NCI-H187 (cell line): ENCODE results near the gene SCML1.
"Not testable (repeated sequence)": the region's sequence is repeated elsewhere in the genome, so short reads cannot be mapped to it uniquely, and the experiment has no call there.

ENCODE experiments used
- DNase-seq, 2 experiments: peaks; one replicate each; lab custom pipeline; 2025; lab: John Stamatoyannopoulos, UW

SCML1 gene

GRCh38 chrX:17738737-17739535 is 1.6 kb downstream of the SCML1 start:
- DNase-seq, result no peak

DNA sequence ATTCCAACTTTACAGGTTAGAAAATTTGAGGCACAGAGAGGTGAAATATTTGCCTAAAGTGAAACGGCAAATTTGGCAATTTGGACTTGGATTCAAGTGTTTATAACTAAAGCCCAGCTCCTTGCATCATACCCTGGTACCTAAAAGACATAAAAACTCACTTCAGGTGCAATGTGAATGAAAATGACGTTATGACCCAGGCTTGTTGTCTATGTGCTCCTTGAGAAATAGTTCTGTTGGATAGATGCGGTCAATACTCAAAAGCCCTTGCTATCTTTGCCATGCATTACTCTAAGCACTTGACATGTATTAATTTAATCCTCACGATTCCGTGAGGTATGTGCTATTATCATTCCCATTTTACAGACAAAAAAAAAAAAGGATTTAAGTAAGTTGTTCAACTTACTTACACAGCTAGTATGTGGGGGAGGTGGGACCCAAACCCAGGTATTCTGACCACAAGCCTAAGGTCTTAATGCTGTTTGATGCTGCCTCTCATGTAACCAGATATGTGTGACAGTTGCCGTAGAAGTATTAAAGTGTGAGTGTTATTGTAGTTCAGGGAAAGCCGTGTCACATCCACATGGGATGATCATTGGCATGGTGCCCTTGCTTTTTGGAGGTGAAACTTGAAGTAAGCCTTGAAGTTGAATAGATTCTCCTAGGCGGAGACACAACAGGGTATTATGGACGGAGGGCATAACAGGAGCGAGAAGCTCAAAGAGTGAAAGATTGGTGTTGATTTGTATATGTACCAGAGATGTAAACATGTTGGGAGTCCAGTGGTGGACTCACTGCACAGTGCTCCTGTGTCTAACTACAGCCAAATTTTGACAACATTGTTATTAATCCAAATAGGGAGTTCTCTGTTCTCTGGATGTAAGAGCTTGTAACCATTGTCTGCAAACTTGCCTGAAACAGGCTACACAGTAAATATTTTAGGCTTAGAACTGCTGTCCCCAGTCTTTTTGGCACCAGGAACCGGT is 3.1 kb downstream of the SCML1 start:
- DNase-seq, result no peak

GRCh38 chrX:17741123-17741511 is 3.8 kb downstream of the SCML1 start:
- no peak for DNase-seq

- no peak for DNase-seq
Observed at GRCh38 chrX:17743913-17744312, 6.6 kb downstream of the SCML1 start.

- DNase-seq, result no peak
Observed at GRCh38 chrX:17744896-17745523, 7.7 kb downstream of the SCML1 start.

DNA sequence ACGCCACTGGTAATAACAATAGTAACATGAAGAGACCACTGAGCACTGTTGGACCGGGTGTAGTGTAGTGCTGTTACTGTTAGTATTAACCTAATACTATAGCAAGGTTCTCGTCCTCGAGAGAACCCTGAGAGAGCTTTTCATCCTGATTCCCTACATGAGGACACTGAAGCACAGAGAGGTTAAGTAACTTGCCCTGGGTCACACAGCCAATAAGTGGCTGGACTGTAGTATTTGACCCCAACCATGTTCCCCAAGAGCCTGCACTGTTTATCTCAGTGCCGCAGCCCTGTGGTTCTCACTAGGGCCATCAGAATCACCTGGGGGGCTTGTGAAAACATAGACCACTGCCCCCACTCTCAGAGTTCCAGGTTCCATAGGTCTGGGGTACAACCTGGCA is 10.4 kb downstream of the SCML1 start:
- no peak for DNase-seq

DNA sequence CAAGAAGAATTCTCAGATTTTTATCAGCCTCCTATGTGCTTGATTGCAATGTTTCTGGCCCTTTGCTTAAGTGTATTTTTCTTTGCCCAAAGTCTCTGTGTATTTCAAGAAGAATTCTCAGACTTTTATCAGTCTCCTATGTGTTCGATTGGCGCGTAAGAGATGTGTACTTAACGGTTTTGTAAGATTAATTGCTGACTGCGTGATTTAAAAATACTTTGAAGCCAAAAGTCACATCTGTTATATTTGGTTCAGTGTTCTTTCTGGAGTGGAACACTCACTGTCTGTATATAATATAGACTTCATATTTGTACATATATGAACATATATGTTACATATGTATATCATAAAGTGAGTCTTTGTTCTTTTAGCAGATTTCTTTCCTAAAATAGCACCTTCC is 11.4 kb downstream of the SCML1 start:
- no peak for DNase-seq

DNA sequence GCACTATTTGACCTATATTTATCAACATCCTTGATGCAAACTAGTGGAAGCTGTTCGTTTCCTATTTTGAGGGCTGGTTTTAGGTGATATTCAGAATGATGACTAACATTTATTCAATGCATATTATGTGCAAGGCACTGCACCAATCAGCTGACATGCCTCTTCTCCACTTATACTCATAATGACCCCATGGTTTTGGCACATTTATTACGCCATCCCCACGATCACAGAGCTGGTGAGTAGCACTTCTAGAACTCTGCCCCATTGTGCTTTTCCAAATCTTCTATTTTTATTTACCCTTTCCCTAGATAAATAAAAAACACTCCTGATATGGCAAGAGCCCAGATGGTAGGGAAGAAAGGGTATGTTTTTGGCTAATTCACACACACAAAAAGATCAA is 13.1 kb downstream of the SCML1 start:
- no peak for DNase-seq

DNA sequence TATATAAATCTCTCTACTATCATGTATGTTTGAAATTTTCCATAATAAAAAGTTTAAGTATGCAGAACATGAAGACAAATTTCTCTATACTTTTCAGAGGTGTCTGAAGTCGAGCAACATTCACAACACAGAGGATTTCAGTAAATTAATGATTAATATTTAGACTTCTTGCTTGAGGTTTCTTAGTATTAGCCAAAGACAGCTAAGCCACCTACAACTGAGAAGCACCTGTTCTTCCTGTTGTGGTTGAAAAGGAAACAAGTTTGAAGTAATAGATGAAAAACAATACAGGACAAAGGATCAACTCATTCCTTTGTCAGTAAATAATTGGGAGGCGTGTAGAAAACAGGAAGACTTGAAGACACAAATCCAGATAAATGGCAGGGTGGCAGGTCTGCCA is 21.1 kb downstream of the SCML1 start:
- no peak for DNase-seq

DNA sequence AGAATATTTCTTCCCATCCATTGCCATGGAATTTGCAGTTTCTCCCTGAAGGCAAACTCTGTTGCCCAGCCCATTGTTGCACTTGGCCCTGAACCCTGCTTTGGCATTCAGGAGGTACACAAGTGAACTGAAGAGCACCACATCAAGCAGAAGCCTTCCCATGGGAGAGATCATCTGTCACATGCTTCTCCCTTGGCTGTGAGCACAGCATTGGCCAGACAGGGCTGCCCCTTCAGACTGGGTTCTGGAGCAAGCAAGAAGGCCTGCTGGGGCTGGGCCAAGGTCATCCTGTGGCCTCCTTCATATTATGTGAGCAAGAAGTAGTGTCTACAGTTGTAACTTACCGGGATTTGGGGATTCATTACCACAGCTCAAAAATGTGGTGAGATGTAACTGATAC is 22.7 kb downstream of the SCML1 start:
- DNase-seq, result no peak

DNA sequence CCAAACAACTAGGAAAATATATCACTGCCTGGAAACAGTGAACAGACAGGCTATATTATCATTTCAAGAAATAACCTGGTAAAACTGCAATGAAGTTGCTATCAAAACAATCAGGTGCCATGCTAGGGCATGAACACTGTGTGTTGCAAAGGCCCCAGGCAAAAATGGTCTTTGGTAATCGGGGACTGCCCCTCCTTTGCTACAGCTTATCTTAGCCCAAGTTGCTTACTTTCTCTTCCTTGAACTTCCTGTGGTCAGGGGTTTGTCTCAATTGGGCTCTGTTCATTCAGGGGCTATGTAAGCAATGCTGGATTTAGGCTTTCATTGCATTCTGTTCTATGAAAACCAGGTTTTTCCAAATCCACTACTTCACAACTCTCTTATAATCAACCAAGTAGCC is 30.4 kb downstream of the SCML1 start:
- DNase-seq, result no peak

GRCh38 chrX:17768997-17769396 is 31.7 kb downstream of the SCML1 start:
- no peak for DNase-seq

- no peak for DNase-seq
Observed at GRCh38 chrX:17769701-17770269, 32.5 kb downstream of the SCML1 start.

- no peak for DNase-seq
Observed at GRCh38 chrX:17773221-17773876, 36.1 kb downstream of the SCML1 start.

GRCh38 chrX:17774053-17774452 is 36.8 kb downstream of the SCML1 start:
- DNase-seq, result no peak

- DNase-seq, result no peak
Observed at GRCh38 chrX:17778997-17779396, 41.7 kb downstream of the SCML1 start.

- DNase-seq, result no peak
Observed at GRCh38 chrX:17779434-17779833, 42.1 kb downstream of the SCML1 start.

GRCh38 chrX:17786554-17787347 is 49.5 kb downstream of the SCML1 start:
- not testable (repeated sequence) for DNase-seq

GRCh38 chrX:17787557-17787956 is 50.3 kb downstream of the SCML1 start:
- DNase-seq, result no peak

DNA sequence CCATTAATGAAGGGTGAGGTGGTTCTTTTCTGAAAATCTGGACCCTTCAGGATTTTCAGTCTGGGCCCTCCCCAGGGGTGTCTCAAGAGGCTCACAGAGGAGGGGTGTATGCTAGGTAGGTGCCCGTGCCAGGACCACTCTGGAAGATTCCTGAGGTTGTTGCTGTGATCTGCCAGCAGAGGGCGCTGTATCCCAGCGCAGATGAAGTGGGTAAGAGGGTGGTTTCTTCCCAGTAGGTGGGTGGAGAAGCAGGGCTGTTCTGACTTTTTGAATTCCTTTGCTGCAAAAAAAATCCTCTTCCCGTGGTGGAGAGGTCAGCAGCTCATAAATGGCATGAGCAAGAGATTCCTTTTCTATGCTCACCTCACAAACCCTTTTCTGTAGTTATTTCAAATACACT is 51.1 kb downstream of the SCML1 start:
- peak in 1 of 2 experiments; percentile 16 for DNase-seq
